K562 (cell line): Measurements from ENCODE around the gene VWC2. TPM values are rescaled to one million over a fixed set of nuclear protein-coding genes. Genes with fewer than 3 reads are reported as not detected.

ENCODE experiments used
- ATAC-seq: fragments of 200-7000 bp; cut with Tn5 transposase; 3 replicates; pipeline ENCODE4 v1.9.1; 2020; ENCODE audit warnings: moderate library complexity
- BruUV-seq: library from RNA; stranded (reverse); fragments of 400-500 nt; replicated peaks from 2 replicates; lab custom pipeline; 2021; lab: Mats Ljungman, UMichigan
- CTCF ChIA-PET: fragments of 300-600 bp; formaldehyde crosslinking; extraction: SDS; loops from one replicate; lab custom pipeline; 2021; ENCODE audit warnings: low intra/inter-chr PET ratio; lab: Yijun Ruan, JAX
- POLR2A ChIA-PET: fragments of 300-600, 350-650 bp; sonication (Branson Sonifier 250); formaldehyde crosslinking; extraction: SDS; loops from one replicate; lab custom pipeline; 2021; ENCODE audit warnings: antibody characterized with exemption, inconsistent platforms; lab: Yijun Ruan, JAX
- DNase-seq, 4 experiments: peaks; one replicate each; pipeline versions ENCODE4 v3.0.0 to v3.0.0-alpha.2; 2011 to 2018; ENCODE audit warnings: low spot score in 3 of 4, mixed read lengths in 3 of 4; ENCODE audit errors: extremely low read depth in 1 of 4
- FAIRE-seq: peaks from 2 replicates; lab custom pipeline; 2011; peaks lifted over from hg19 to GRCh38; lab: Jason Lieb, UNC
- H2AFZ ChIP-seq: 2 replicates; pipeline ENCODE4 v1.6.0; 2011; ENCODE audit warnings: low read depth, low read length, control low read depth, inconsistent platforms
- H3K27ac ChIP-seq: fragments of 200-600 bp; 3 replicates; pipeline ENCODE4 v1.8.0; 2011; ENCODE audit warnings: low read depth, mild to moderate bottlenecking, control low read depth, inconsistent platforms, low read length, moderate library complexity, mixed read lengths; ENCODE audit errors: extremely low read depth
- H3K27me3 ChIP-seq, 2 experiments: fragments of 300-600 bp in 1 of 2; 2 replicates in 1 of 2; 3 replicates in 1 of 2; pipeline versions ENCODE4 v1.6.0 to v1.8.0; 2011; ENCODE audit warnings: inconsistent platforms in 2 of 2, low read length in 2 of 2, mild to moderate bottlenecking in 1 of 2, mixed read lengths in 1 of 2, moderate library complexity in 1 of 2; ENCODE audit not compliant: control insufficient read depth in 2 of 2, insufficient read depth in 2 of 2
- H3K36me3 ChIP-seq: fragments of 300-600 bp; 3 replicates; pipeline ENCODE4 v1.8.0; 2011; ENCODE audit warnings: mild to moderate bottlenecking, low read length, inconsistent platforms; ENCODE audit not compliant: control insufficient read depth, insufficient read depth
- H3K4me1 ChIP-seq, 2 experiments: fragments of 200-600 bp in 1 of 2; replicated peaks in 1 of 2; 2 replicates in 1 of 2; 3 replicates in 1 of 2; pipeline versions ENCODE4 v1.5.1 to v1.8.0; 2011; ENCODE audit warnings: inconsistent platforms in 2 of 2, low read length in 2 of 2, mild to moderate bottlenecking in 1 of 2, mixed read lengths in 1 of 2, moderate library complexity in 1 of 2; ENCODE audit not compliant: control insufficient read depth in 2 of 2, insufficient read depth in 2 of 2
- H3K4me2 ChIP-seq: 2 replicates; pipeline ENCODE4 v1.6.1; 2011; ENCODE audit warnings: low read length, control low read depth, inconsistent platforms, mixed read lengths; ENCODE audit not compliant: insufficient read depth
- H3K4me3 ChIP-seq: fragments of 200-600 bp; sonication (generic), shearing (Covaris generic); 2 replicates; pipeline ENCODE4 v1.5.1; 2016; ENCODE audit warnings: control low read depth, inconsistent platforms
- H3K79me2 ChIP-seq: fragments of 200-600 bp; 3 replicates; pipeline ENCODE4 v1.8.0; 2011; ENCODE audit warnings: low read length, inconsistent platforms; ENCODE audit not compliant: control insufficient read depth, insufficient read depth
- H3K9ac ChIP-seq, 2 experiments: 2 replicates each; pipeline versions ENCODE4 v1.6.0 to v1.6.1; 2011; ENCODE audit warnings: low read depth in 2 of 2, low read length in 2 of 2, control low read depth in 1 of 2, inconsistent platforms in 1 of 2, mild to moderate bottlenecking in 1 of 2, mixed read lengths in 1 of 2; ENCODE audit not compliant: insufficient read depth in 1 of 2
- H3K9me1 ChIP-seq: one replicate; pipeline ENCODE4 v1.6.0; 2011; ENCODE audit warnings: inconsistent platforms, mild to moderate bottlenecking, low read length, moderate library complexity; ENCODE audit not compliant: control insufficient read depth, insufficient read depth
- H3K9me3 ChIP-seq: replicated peaks from 2 replicates; pipeline ENCODE4 v1.5.1; 2011; ENCODE audit warnings: low read depth, low read length, inconsistent platforms; ENCODE audit not compliant: control insufficient read depth, insufficient read depth
- H4K20me1 ChIP-seq: replicated peaks from 2 replicates; pipeline ENCODE4 v1.6.1; 2011; ENCODE audit warnings: low read length, inconsistent platforms, mixed read lengths; ENCODE audit not compliant: control insufficient read depth, insufficient read depth
- BCL6 ChIP-seq: fragments of 250-450 bp; sonication (Bioruptor Pico); IDR thresholded peaks from 2 replicates; pipeline ENCODE4 v1.4.0; 2020
- CAMTA2 ChIP-seq: fragments of 250-450 bp; sonication (Bioruptor Pico); conservative IDR thresholded peaks from 2 replicates; pipeline ENCODE4 v1.5.1; 2022
- ERF ChIP-seq: fragments of 450-650 bp; formaldehyde crosslinking; IDR thresholded peaks from 2 replicates; pipeline ENCODE4 v1.4.0; 2020; ENCODE audit warnings: mild to moderate bottlenecking, mixed read lengths
- NR2C2 ChIP-seq, 2 experiments: fragments of 200-800 bp in 1 of 2; sonication (Bioruptor generic) in 1 of 2; sonication (generic) in 1 of 2; formaldehyde crosslinking in 1 of 2; IDR thresholded peaks; 2 replicates each; pipeline versions ENCODE4 v1.6.1 to v1.8.0; 2016 to 2022; ENCODE audit warnings: mild to moderate bottlenecking in 1 of 2, missing compliant biosample characterization in 1 of 2, missing genetic modification characterization in 1 of 2, missing genetic modification reagents in 1 of 2
- PYGO2 ChIP-seq: fragments of 450-650 bp; IDR thresholded peaks from 2 replicates; pipeline ENCODE4 v1.6.1; 2016; ENCODE audit warnings: mild to moderate bottlenecking, missing genetic modification characterization, moderate library complexity, missing compliant biosample characterization
- SIN3A ChIP-seq, 2 experiments: fragments of 150-350 bp in 1 of 2; IDR thresholded peaks; 2 replicates each; pipeline ENCODE4 v1.6.1; 2011 to 2016; ENCODE audit warnings: borderline replicate concordance in 2 of 2, low read depth in 2 of 2, low read length in 2 of 2, mild to moderate bottlenecking in 2 of 2, moderate library complexity in 2 of 2; ENCODE audit not compliant: control insufficient read depth in 1 of 2
- STAT5B ChIP-seq: fragments of 250-450 bp; sonication (Bioruptor Pico); IDR thresholded peaks from 2 replicates; pipeline ENCODE4 v1.8.0; 2021; ENCODE audit warnings: mild to moderate bottlenecking, inconsistent platforms
- ZBTB26 ChIP-seq: fragments of 450-650 bp; formaldehyde crosslinking; IDR thresholded peaks from 2 replicates; pipeline ENCODE4 v1.4.0; 2022; ENCODE audit warnings: missing genetic modification characterization
- ZBTB43 ChIP-seq: sonication (generic); formaldehyde crosslinking; IDR thresholded peaks from 2 replicates; pipeline ENCODE4 v1.8.0; 2023; ENCODE audit warnings: mild to moderate bottlenecking, missing genetic modification reagents
- ZNF143 ChIP-seq: sonication (generic); formaldehyde crosslinking; IDR thresholded peaks from 2 replicates; pipeline ENCODE4 v1.9.0; 2022; ENCODE audit warnings: mild to moderate bottlenecking, missing genetic modification reagents
- ZNF551 ChIP-seq: fragments of 250-450 bp; sonication (Bioruptor Pico); IDR thresholded peaks from 2 replicates; pipeline ENCODE4 v1.5.0; 2021; ENCODE audit warnings: mild to moderate bottlenecking, moderate library complexity
- WGBS: fragments of 100-300 bp; shearing (Covaris generic); methylation state at CpG from one replicate; pipeline ENCODE4 v1.1.6; 2016; ENCODE audit warnings: low coverage, mixed read lengths; ENCODE audit not compliant: insufficient coverage; ENCODE audit errors: missing lambda C conversion rate; 5-methylcytosine and 5-hydroxymethylcytosine counted together
- in situ Hi-C: fragments of 300-500 bp; cut with MboI; formaldehyde crosslinking; loops from 4 replicates; pipeline ENCODE4 v1.15.0; 2018; ENCODE audit warnings: inconsistent platforms, mixed read lengths
- intact Hi-C: fragments of 100-400 bp; cut with micrococcal nuclease; formaldehyde crosslinking; loops from 2 replicates; pipeline ENCODE4 v1.14.2; 2022
- polyA plus RNA-seq, 8 experiments: library from polyadenylated mRNA; depleted of rRNA in 4 of 8; stranded (reverse) in 5 of 8; unstranded in 3 of 8; fragments of >200 nt; fragmentation: Nextera tagmentation in 2 of 8; fragmentation: Illumina TruSeq in 1 of 8; extraction: Ambion mirVana in 2 of 8; extraction: Trizol in 1 of 8; gene quantifications; 2 replicates each; pipeline versions ENCODE4 v1.2.1 to v1.2.3, GENCODE V29; 2011 to 2014; ENCODE audit warnings: inconsistent platforms in 1 of 8, missing spikeins in 1 of 8
- total RNA-seq, 7 experiments: library from RNA; depleted of rRNA in 6 of 7; stranded (reverse); fragments of >200 nt in 6 of 7; fragmentation: Illumina TruSeq in 2 of 7; extraction: Trizol in 2 of 7; gene quantifications; 2 replicates each; pipeline versions ENCODE4 v1.2.1 to v1.2.3, GENCODE V29; 2011 to 2021; ENCODE audit warnings: low replicate concordance in 1 of 7

VWC2 gene
- total and polyA plus RNA-seq, 9 of the 15 experiments (the other 6 are each of a cell fraction or from before 2014, with no cell fraction given), result not detected

- H3K27ac ChIP-seq, result no peak overlapping the region
- 2% methylated on average over 11 of the region's 11 CpGs for WGBS
- no peaks in the 10 kb centered on the region for H3K9me3 ChIP-seq
- no peak overlapping the region for H2AFZ ChIP-seq
- H3K36me3 ChIP-seq, result no peaks in the 10 kb centered on the region
- H3K9ac ChIP-seq, result no peak overlapping the region
- no peaks in the 10 kb centered on the region for H3K9me1 ChIP-seq
- ATAC-seq (peak; percentile 78), FAIRE-seq (peak; percentile 52), DNase-seq (peak; percentile 23 to 46 (median 35))
- no TSS peak for BruUV-seq
- POLR2A ChIA-PET, result no interaction called here
- no peaks in the 10 kb centered on the region for H3K79me2 ChIP-seq
- intact Hi-C loops (loop anchor here (5.0 to 10.0 kb wide), 3 partner anchors 562 to 1906 kb away; partner anchors contain the start of gene PKD1L1), in situ Hi-C loops (no loop called here)
- CTCF ChIA-PET, result interaction anchor here (0.6 kb wide), 1 partner anchor 81 kb away, joined by 3 read pairs; no protein-coding TSS in a partner anchor
- H3K4me3 ChIP-seq, result no peak overlapping the region
- no peak overlapping the region for H3K4me2 ChIP-seq
- H3K4me1 ChIP-seq, result no peaks in the 10 kb centered on the region
- no peaks in the 10 kb centered on the region for H4K20me1 ChIP-seq
- H3K27me3 ChIP-seq, result no peaks in the 10 kb centered on the region
- no peak for TF ChIP-seq SIN3A (IDR thresholded peaks at IDR 0.05; ENCODE audit: borderline replicate concordance in 2 of 2, control insufficient read depth in 1 of 2, low read depth in 2 of 2, low read length in 2 of 2)
- no peak for TF ChIP-seq ZBTB26 (CRISPR knock-in tag)
- no peak for TF ChIP-seq CAMTA2 (CRISPR knock-in tag)
- no peak for TF ChIP-seq NR2C2 (CRISPR knock-in tag; IDR thresholded peaks at IDR 0.05)
- TF ChIP-seq NR2C2 (tag; IDR thresholded peaks at IDR 0.05), result no peak
- TF ChIP-seq BCL6 (CRISPR knock-in tag), result no peak
- TF ChIP-seq STAT5B (CRISPR knock-in tag), result no peak
- no peak for TF ChIP-seq ZNF143
- no peak for TF ChIP-seq ZNF551 (CRISPR knock-in tag)
- no peak for TF ChIP-seq PYGO2
- no peak for TF ChIP-seq ERF (CRISPR knock-in tag)
- TF ChIP-seq ZBTB43, result no peak
These were observed 79.4 kb downstream of the VWC2 start for GRCh38 chr7:49852619-49853462.
